ENCODE measurements around the gene MMD2. TPM values are rescaled to one million over a fixed set of nuclear protein-coding genes. Genes with fewer than 3 reads are reported as not detected.
"Not testable (repeated sequence)": the region's sequence is repeated elsewhere in the genome, so short reads cannot be mapped to it uniquely, and the experiment has no call there.

Gene MMD2
- total and polyA plus RNA-seq, 2 experiments from 2014 or later = 0.11 to 0.38 TPM

- no peak for TF ChIP-seq REST (IDR thresholded peaks at IDR 0.05; ENCODE audit: unreplicated experiment)
- TF ChIP-seq JUNB (IDR thresholded peaks at IDR 0.05; ENCODE audit: unreplicated experiment) = no peak
- TF ChIP-seq ETS1 (IDR thresholded peaks at IDR 0.05) = 0 out of 2 replicates have a peak, but pooled peaks have one; percentile 31
Measured at GRCh38 chr7:4973728-4974198, 14.8 kb upstream of the MMD2 start (continued).

GRCh38 chr7:4972446-4972845 is 13.5 kb upstream of the MMD2 start:
- H2AFZ ChIP-seq; H3K4me1 Mint-ChIP-seq; H3K9me2 ChIP-seq (ENCODE audit: insufficient read depth); ATAC-seq; H3K27me3 Mint-ChIP-seq (ENCODE audit: insufficient read depth, low read depth, poor library complexity); H3K27me3 ChIP-seq (ENCODE audit: insufficient read depth); H3K27ac ChIP-seq (ENCODE audit: low read depth); H3K4me3 ChIP-seq; H3K4me3 Mint-ChIP-seq; H3K4me2 ChIP-seq; H3K4me1 ChIP-seq (ENCODE audit: insufficient read depth); H3F3A ChIP-seq (replicated peaks; ENCODE audit: low read depth); DNase-seq (ENCODE audit: low spot score); H3K27ac Mint-ChIP-seq: not testable (repeated sequence)
- Histone ChIP-seq H4K20me1 (replicated peaks; ENCODE audit: insufficient read depth) (peaks cover 11% of the 10 kb centered on the region; the same call in 1 of the 2 replicates), H3K79me2 (replicated peaks; ENCODE audit: insufficient read depth) (peaks cover 11% of the 10 kb centered on the region), H3K36me3 (ENCODE audit: insufficient read depth) (peaks cover 11% of the 10 kb centered on the region; the same call in 1 of the 2 replicates)
- H3K36me3 Mint-ChIP-seq (ENCODE audit: low read depth) = peaks cover 11% of the 10 kb centered on the region; the same call in 2 of the 3 replicates
- H3K9me3 Mint-ChIP-seq = peaks cover 13% of the 10 kb centered on the region

- Histone ChIP-seq H4K20me1 (replicated peaks; ENCODE audit: insufficient read depth) (no peaks in the 10 kb centered on the region), H3K27ac (ENCODE audit: low read depth) (no peak overlapping the region), H3K9me2 (ENCODE audit: insufficient read depth) (no peaks in the 10 kb centered on the region), H3K4me2 (no peak overlapping the region), H3K79me2 (replicated peaks; ENCODE audit: insufficient read depth) (no peaks in the 10 kb centered on the region), H2AFZ (no peak overlapping the region), H3K4me3 (no peak overlapping the region), H3K4me1 (ENCODE audit: insufficient read depth) (no peaks in the 10 kb centered on the region), H3K36me3 (ENCODE audit: insufficient read depth) (no peaks in the 10 kb centered on the region), H3F3A (replicated peaks; ENCODE audit: low read depth) (no peaks in the 10 kb centered on the region), H3K27me3 (ENCODE audit: insufficient read depth) (no peaks in the 10 kb centered on the region)
- ATAC-seq = no peak
- no peaks in the 10 kb centered on the region for H3K36me3 Mint-ChIP-seq (ENCODE audit: low read depth)
- no peak for TF ChIP-seq CTCF (conservative IDR thresholded peaks at IDR 0.05; ENCODE audit: low read depth in 2 of 2)
- peaks cover 7% of the 10 kb centered on the region for H3K27me3 Mint-ChIP-seq (ENCODE audit: insufficient read depth, low read depth, poor library complexity)
- H3K9me3 Mint-ChIP-seq = no peaks in the 10 kb centered on the region
- DNase-seq (ENCODE audit: low spot score) = no peak
- H3K4me3 Mint-ChIP-seq = no peak overlapping the region
- no peaks in the 10 kb centered on the region for H3K4me1 Mint-ChIP-seq
- H3K27ac Mint-ChIP-seq = no peak overlapping the region
Measured at GRCh38 chr7:4965295-4966022, 6.5 kb upstream of the MMD2 start.

All from GM23338 (cell line).